NCI-H1930 (cell line): Measurements from ENCODE around the gene WDR1.

Experiments used
- DNase-seq, 2 experiments: peaks; one replicate each; lab custom pipeline; 2025; lab: John Stamatoyannopoulos, UW

Gene WDR1

DNA sequence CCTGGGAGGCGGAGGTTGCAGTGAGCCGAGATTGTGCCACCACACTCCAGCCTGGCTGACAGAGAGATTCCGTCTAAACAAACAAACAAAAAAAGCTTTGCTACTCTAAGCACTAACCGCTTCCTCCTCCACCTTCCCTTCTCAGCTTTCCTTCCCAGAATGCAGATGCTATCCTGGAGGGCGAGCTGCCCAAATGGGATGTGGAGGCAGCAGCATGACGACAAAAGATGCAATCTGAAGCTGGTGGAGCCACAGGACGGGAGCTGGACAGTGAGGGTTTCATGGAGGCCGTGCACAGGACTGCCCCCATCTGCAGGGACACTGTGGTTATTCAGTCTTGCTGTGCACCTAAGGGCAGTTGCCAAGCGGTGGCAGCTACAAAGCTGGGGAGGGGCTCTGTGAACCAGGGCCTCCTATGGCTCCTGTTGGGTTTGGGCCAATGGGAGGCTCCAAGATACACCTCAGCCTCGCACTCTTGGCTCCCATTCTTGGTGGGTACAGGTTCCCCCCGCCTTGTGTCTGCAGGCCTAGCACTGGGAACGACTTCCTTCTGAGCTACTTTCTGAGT, 47.4 kb downstream of the WDR1 start:
- DNase-seq, result no peak

GRCh38 chr4:10066670-10067651, 49.6 kb downstream of the WDR1 start:
- no peak for DNase-seq

DNA sequence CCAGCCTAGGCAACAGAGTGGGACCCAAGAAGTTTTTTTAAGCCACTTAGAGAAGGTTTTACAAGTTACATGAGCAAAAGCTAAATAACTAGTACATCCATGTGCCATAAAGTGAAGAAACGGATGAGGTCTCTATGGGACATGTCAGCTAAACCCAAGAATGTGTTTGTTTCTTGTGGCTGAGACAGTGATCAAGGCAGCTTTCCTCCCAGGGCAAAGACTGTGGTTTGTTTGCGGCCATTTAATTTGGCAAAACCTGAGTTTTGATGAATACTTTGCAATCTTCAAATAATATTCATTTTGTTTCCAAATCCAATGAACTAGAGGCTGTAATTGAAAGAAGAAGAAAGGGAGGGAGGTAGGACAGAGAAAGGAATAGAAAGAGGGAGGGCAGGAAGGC, 50.4 kb downstream of the WDR1 start:
- no peak for DNase-seq

DNA sequence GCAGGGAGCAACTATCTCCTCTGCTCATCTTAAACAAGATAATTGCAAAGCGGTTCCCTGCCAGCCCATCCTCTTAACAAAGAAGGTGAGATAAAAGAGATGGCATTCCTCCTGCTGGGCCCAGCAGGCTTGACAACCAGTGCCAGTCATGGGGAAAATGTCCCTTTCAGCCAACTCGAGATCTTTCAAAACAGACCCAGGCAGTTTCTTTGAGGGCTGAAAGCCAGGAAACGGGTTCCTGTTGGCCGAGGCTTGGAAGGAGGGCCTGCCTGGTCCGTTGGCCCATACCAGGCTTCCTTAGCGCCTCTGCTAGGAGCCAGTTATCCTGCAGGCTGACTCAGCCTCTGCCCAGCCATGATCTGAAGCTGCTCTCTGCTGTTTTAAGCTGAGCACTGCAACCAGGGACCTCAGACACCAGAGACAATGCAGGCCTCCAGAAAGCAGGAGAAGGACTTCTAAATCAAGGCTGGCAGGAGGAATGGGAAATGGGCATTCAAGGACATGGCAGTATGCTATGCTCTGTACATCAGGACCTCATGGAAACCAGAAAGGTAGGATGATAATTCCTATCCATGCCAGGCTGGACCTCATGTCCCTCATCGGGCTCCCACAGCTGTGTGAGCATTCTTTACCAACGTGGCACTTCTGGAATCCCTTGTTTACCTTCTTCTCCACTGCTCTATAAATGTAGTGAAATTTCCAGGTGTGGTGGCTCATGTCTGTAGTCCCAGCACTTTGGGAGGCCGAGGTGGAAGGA, 52.9 kb downstream of the WDR1 start:
- peak; percentile 5 to 16 for DNase-seq

- no peak for DNase-seq
Observed at GRCh38 chr4:10061650-10062415, 54.8 kb downstream of the WDR1 start.

DNA sequence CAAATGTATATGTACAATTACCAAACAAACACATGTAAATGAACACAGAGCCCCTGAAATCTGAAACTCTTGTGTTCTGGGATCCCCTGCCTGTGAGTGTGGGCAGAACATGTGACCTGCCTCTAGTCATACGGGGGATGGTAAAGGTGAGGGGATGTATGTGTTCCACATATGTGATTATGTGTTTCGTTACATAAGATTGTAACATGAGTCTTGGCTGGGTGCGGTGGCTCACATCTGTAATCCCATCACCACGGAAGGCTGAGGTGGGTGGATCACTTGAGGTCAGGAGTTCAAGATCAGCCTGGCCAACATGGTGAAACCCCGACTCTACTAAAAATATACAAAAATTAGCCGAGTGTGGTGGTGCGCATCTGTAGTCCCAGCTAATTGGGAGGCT, 58.2 kb downstream of the WDR1 start:
- no peak for DNase-seq

GRCh38 chr4:10057023-10057395, 59.6 kb downstream of the WDR1 start:
- DNase-seq, result no peak

DNA sequence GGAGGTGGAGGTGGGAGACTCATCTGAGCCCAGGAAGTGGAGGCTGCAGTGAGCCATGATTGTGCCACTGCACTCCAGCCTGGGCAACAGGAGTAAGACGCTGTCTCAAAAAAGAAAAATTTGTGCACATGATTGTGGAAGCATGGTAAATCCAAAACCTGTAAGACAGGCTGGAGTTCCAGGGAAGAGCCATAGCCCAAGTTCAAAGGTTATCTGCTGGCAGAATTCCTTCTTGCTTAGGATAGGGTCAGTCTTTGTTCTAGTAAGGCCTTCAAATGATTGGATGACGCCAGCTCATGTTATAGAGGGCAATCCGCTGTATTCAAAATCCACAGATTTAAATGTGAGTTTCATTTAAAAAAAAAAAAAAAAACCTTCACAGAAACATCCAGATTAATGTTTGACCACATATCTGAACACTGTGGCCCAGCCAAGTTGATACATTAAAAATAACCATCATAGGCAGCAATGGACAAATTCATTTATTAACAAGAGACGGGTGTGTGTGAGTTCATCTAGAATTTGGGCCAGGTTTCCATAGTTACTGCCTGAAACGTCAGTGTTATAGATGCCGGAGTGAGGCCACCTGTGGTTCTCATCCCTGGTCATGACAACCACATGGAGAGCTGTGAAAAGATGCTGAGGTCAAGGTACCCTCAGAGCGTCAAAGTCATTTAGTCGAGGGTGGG, 60.1 kb downstream of the WDR1 start:
- DNase-seq, result no peak

DNA sequence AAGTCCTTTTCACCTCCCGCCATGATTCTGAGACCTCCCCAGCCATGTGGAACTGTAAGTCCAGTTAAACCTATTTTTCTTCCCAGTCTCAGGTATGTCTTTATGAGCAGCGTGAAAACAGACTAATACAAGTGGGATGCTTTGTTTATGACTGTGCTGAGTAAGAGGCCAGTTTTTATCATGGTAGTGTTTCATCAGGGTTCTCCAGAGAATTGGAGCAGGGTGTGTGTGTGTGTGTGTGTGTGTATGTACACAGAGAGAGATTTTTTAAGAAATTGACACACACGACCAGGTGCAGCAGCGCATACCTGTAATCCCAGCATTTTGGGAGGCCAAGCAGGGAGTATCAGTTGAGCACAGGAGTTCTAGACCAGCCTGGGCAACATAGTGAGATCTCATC, 60.7 kb downstream of the WDR1 start:
- no peak for DNase-seq

GRCh38 chr4:10054571-10055041, 62.0 kb downstream of the WDR1 start:
- no peak for DNase-seq

GRCh38 chr4:10053635-10054453, 62.8 kb downstream of the WDR1 start:
- DNase-seq, result no peak

DNA sequence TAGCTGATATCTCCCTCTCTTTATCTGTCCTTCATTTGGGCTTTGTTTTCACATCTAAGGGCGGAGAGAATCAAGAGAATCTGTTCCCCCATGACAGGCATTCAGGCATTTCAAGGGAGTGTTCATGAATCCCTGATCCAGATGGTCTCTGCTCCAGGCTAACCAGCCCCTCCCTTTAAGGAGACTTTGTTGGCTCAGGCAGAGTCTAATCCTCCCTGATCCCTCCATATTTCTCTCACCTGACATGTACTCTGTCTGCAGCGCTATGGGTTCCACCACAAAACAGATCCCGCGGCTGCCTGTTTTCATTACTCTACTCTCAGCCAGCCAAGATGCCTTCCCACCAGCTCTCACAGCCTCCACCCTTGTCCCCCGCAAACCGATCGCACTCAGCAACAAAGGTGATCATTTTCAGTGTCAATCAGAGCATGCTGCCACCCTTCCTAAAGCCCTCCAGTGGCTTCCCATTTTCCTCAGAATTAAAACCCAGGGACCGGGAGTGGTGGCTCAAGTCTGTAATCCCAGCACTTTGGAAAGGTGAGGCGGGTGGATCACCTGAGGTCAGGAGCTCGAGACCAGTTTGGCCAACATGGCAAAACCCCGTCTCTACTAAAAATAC, 65.0 kb downstream of the WDR1 start:
- no peak for DNase-seq

DNA sequence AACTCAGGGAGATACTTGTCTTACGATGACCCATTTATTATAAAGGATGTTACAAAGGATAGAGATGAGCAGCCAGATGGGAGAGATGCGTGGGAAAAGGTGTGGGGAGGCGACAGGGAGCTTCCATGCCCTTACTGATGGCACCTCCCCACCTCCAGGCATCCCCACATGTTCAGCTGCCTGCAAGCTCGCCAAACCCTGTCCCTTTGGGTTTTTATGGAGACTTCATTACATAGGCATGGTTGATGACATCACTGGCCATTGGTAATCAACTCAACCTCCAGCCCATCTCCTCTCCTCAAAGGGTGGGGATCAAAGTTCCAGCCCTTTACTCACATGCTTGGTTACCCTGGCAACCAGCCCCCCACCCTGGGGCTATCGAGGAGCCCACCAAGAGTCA, 65.9 kb downstream of the WDR1 start:
- no peak for DNase-seq

GRCh38 chr4:10050261-10050661, 66.3 kb downstream of the WDR1 start:
- DNase-seq, result no peak

- no peak for DNase-seq
Observed at GRCh38 chr4:10048941-10049697, 67.5 kb downstream of the WDR1 start.

DNA sequence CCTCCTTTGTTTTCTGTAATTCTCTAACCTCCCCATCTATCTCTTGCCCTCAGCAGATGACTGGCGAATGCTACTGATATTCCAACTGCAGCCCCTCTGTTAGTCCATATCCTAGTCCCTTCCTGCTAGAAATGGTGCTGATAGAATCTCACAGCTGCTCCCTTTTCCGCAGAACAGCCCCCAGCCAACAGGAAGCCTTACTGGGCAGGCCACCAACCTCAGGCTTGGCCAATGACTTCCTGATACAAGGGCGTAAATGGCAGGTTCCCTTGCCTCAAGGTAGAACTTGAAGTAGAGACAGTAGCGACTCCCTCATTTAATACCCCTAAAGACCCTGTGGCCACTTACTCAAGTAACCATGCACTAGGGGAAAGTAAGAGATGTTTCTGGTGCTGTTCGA, 68.6 kb downstream of the WDR1 start:
- DNase-seq, result no peak

DNA sequence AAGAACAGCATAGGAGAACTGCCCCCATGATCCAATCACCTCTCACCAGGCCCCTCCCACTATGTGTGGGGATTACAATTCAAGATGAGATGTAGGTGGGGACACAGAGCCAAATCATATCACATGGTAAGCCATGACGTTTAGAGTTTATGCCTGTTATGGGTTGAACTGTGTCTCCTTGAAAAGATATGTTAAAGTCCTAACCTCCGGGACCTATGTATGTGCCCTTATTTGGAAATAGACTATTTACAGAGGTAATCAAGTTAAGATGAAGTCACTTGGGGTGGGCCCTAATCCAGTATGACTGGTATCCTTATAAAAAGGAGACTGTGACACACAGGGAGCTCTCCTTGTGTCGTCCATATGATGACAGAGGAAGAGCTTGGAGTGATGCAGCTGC, 70.1 kb downstream of the WDR1 start:
- no peak for DNase-seq

- DNase-seq, result no peak
Observed at GRCh38 chr4:10045481-10045880, 71.1 kb downstream of the WDR1 start.

DNA sequence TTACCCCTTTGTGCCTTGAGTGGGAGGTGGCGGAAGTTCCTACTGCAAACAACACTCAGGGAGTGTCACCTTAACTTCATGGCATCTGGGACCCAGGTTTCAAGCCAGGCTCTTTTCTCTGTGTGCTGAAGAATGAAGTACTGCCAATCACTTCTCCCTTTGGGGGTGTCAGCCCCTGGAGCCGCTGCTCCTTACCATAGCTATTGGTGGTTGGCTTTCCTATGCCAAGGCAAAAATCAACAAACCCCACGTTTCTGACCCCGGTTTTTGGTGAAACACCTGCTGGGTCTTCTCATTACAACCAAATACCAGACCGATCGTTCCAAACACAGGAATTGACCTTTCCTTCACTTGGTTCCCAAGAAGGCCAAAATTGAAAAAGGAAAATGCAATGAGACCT, 75.6 kb downstream of the WDR1 start:
- no peak for DNase-seq
